ENCODE measurements around the gene DNAJB9. TPM values are rescaled to one million over a fixed set of nuclear protein-coding genes. Genes with fewer than 3 reads are reported as not detected.

Gene DNAJB9
- total RNA-seq, 2 experiments from 2014 or later = 22.7 to 23.2 TPM

DNA sequence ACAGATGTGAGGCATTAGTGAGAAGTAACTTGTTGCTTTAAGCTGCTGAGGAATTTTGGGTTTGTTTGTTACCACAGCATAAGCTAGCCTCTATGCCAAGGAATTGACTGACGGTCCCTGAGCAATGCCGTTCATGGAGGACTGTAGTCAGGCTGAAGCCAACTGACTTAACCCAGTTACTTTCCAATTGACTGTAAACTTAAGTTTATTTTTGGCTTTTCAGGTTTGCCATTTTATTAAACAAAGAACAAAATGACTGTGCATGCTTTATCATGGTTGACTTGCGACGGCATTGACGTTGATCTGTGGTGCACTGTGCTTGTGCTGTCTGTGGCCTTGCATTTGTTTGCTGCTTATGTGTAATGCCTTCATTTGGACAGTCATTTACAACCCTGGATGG, 53.5 kb downstream of the DNAJB9 start:
- no peaks in the 10 kb centered on the region for H3K36me3 Mint-ChIP-seq (ENCODE audit: low read depth)
- ChIA-PET POLR2A (no interaction called here), CTCF (no interaction called here)
- H3K4me3 Mint-ChIP-seq = no peak overlapping the region
- no peaks in the 10 kb centered on the region for H3K9me3 Mint-ChIP-seq
- no peaks in the 10 kb centered on the region for H3K4me1 Mint-ChIP-seq
- H3K27ac Mint-ChIP-seq = no peak overlapping the region
- DNase-seq = no peak
- peaks cover 6% of the 10 kb centered on the region for H3K27me3 Mint-ChIP-seq

Other genes starting within 250 kb of the DNAJB9 start
- not detected for gene NRCAM, start 113.4 kb upstream of the DNAJB9 start, total RNA-seq
- gene PNPLA8, start 43.7 kb upstream of the DNAJB9 start, total RNA-seq = 10 to 100 TPM; 21.9 to 23.2 TPM
- gene THAP5, start 168 bp upstream of the DNAJB9 start, total RNA-seq = 10 to 100 TPM; 28.7 to 28.8 TPM